GM19193 (cell line): ENCODE measurements around the gene MAML2.
A peak's percentile ranks its signal among the peaks of the same experiment; 100 is the strongest.

Experiments
- POLR2A ChIP-seq: IDR thresholded peaks from 4 replicates; pipeline ENCODE4 v1.6.1; 2011; ENCODE audit not compliant: insufficient read depth, insufficient read length; ENCODE audit errors: extremely low read depth

MAML2 gene

GRCh38 chr11:96195671-96196070 lies 147.3 kb downstream of the MAML2 start:
- no peak for TF ChIP-seq POLR2A

DNA sequence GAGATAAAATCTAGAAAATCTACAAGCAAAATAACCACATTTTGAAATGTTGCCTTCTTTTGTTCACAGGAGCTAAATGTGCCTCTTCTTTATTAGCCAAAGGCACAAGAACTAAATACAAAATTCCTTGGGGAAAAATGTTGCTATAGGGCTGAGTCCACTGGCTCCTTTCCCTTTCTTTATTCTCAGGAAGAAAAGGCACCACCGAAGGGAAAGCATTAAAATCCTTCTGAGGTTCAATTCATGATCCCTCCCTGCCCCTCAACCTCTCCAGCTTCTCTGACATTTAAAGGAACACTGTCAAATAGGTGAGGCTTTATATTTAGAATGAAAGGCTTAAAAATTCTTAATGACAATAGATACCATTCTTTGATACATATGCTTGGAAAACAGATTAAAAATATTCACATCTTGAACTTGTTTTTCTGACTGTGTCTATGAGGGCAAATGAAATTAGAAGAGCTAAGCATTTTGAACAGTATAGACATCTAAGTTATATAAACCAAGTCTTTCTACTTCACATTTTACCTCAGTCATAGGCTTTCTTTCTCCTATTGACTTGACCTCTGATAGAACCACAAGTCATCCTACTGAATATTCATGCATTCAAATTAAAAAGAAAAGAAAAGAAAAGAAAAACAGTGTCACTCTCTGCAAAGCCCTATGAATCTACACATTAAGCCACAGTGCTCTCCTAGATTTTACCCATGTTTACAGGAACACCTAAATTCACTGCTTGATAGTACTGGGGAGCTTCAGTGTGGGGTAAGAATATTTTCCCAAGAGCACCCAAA lies 148.2 kb downstream of the MAML2 start:
- no peak for TF ChIP-seq POLR2A

DNA sequence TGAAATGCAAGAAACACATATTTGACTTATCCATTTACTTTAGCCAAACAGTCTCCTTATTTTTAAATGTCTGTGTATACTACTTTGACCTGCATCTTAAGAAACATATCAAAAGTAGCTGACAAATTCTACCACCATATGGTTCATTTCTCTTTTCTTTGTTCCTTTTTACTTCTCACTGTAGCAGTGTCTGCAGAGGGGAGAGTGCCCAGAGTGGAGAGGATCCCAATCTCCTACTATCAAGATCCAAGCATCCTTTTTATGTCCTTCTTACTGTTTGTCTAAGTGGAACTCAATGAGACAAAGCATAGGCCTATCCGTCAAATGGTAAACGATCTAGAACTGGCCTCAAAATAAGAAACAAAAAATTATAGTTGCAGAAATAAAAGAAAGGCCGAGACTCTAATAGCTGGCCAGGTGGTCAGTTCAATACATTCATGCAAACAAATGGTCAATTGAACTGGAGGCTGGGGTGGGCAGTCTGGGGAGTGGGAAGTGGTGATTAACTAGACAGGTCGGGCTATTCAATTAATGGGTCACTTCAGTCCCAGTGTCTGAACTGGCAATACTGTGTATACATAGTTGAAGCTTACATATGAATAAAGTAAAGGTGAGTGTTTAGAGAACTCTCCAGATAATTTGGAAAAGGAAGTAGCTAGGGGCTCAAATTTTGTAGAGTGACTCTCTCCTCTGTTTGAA lies 149.1 kb downstream of the MAML2 start:
- no peak for TF ChIP-seq POLR2A

DNA sequence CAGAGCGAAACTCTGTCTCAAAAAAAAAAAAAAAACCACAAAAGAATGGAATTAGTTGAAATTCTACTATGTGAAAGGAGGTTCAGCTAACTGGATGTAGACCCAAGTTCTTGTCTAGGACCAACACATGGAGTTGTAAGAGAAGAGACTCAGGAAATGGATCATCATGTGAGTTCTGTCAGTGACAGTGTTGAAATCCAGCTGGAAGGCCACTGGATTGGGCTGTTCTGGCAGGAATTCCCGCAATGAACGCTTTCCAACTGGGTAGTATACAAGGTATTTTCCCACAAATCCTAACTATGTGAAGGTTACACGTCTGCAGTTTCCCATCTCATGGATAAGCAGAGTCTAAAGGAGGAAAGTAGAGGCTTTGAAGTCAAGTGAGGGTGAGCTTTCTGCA lies 151.2 kb downstream of the MAML2 start:
- TF ChIP-seq POLR2A = no peak

GRCh38 chr11:96189351-96189750 lies 153.6 kb downstream of the MAML2 start:
- TF ChIP-seq POLR2A = no peak

GRCh38 chr11:96188243-96189006 lies 154.6 kb downstream of the MAML2 start:
- no peak for TF ChIP-seq POLR2A

- TF ChIP-seq POLR2A = no peak
Observed at GRCh38 chr11:96187822-96188221, 155.2 kb downstream of the MAML2 start.

GRCh38 chr11:96186806-96187205 lies 156.2 kb downstream of the MAML2 start:
- no peak for TF ChIP-seq POLR2A

- peak; percentile 26 for TF ChIP-seq POLR2A
Observed at GRCh38 chr11:96185220-96185768, 157.7 kb downstream of the MAML2 start.

DNA sequence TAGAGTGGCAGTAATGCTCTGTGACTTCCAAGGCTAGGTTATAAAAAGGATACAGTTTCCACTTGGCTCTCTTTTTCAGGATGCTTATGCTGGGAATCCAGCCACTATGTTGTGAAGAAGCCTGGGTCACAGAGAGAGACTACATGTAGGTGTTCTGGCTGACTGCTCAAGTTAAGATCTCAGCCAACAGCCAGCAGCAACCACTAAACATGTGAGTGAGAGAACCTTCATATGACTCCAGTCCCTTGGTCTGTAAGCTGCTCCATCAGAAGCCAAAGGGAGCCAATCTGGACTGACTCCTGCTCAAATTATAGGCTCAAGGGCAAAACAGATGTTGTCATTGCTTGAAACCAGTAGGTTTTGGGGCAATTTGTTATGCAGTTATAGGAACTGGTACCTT lies 162.7 kb downstream of the MAML2 start:
- no peak for TF ChIP-seq POLR2A

- no peak for TF ChIP-seq POLR2A
Observed at GRCh38 chr11:96179905-96180304, 163.1 kb downstream of the MAML2 start.

DNA sequence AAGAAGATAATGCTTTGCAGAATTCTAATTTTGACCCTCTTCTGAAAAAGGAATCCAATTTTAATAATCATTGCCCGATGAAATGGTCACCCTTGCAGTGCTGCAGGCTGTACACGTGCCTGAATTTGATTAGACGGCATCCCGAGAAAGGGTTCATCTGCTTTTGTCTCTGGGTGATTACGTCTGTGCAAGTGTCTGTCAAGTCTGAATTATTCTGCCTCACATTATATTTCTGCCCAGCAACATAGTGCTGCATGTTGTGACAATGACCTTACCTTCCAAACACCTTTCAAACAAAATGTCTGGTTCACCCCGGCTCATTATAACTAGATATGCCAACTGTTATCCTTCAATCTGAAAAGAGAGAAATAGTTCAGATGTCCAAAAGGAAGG lies 164.1 kb downstream of the MAML2 start:
- no peak for TF ChIP-seq POLR2A

GRCh38 chr11:96178049-96178886 lies 164.7 kb downstream of the MAML2 start:
- no peak for TF ChIP-seq POLR2A

- TF ChIP-seq POLR2A = no peak
Observed at GRCh38 chr11:96177146-96177545, 165.8 kb downstream of the MAML2 start.
